GM12874 (cell line): Measurements from ENCODE around the gene STX10.

Experiments used
- CTCF ChIP-seq: IDR thresholded peaks from 2 replicates; pipeline ENCODE4 v1.5.1; 2011; ENCODE audit warnings: low read depth, mild to moderate bottlenecking, control low read depth, low read length, moderate library complexity; ENCODE audit not compliant: insufficient read depth

The STX10 gene

GRCh38 chr19:13149628-13150186 lies 468 bp downstream of the STX10 start:
- TF ChIP-seq CTCF: no peak

- TF ChIP-seq CTCF: no peak
These were observed 3.2 kb downstream of the STX10 start for GRCh38 chr19:13146763-13147563.

- TF ChIP-seq CTCF: no peak
These were observed 10.4 kb downstream of the STX10 start for GRCh38 chr19:13139633-13140311.

- TF ChIP-seq CTCF: no peak
These were observed 11.3 kb downstream of the STX10 start for GRCh38 chr19:13138916-13139198.

- no peak for TF ChIP-seq CTCF
These were observed 11.8 kb downstream of the STX10 start for GRCh38 chr19:13138171-13138915.

GRCh38 chr19:13137290-13137794 lies 12.8 kb downstream of the STX10 start:
- TF ChIP-seq CTCF: no peak
